ENCODE results near the gene SLC6A3. TPM values are rescaled to one million over a fixed set of nuclear protein-coding genes. Genes with fewer than 3 reads are reported as not detected.

The SLC6A3 gene
- total and polyA plus RNA-seq, 2 donors (not counting 1 experiment from before 2014, with no cell fraction given): 0.01 to 0.15 TPM

DNA sequence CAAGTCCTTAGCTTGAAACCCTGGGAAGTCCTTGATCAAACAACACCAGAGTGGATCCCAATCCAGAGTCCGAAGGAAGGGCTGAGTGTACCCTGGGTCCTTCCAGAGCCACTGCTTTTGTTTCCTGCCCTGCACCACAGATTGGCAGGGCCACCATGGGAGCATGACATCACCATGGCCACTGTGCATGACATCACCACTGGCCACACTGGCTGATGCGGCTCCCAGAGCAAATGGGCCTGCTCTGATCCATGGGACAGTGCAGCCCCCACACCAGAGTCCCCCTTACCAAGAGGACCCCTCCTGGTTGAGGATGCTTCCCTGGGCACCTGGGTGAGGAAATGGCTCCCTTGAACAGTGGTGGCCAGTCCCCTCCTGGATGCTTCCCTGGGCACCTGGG lies 9.9 kb downstream of the SLC6A3 start:
- ChIA-PET CTCF (no interaction called here), POLR2A (no interaction called here)
- H4K20me1 ChIP-seq (ENCODE audit: control insufficient read depth, insufficient read depth, low read length, poor library complexity, severe bottlenecking): no peaks in the 10 kb centered on the region
- H3K79me2 ChIP-seq (ENCODE audit: control insufficient read depth, insufficient read depth, low read length): no peaks in the 10 kb centered on the region
- TF ChIP-seq, protein P1, sequence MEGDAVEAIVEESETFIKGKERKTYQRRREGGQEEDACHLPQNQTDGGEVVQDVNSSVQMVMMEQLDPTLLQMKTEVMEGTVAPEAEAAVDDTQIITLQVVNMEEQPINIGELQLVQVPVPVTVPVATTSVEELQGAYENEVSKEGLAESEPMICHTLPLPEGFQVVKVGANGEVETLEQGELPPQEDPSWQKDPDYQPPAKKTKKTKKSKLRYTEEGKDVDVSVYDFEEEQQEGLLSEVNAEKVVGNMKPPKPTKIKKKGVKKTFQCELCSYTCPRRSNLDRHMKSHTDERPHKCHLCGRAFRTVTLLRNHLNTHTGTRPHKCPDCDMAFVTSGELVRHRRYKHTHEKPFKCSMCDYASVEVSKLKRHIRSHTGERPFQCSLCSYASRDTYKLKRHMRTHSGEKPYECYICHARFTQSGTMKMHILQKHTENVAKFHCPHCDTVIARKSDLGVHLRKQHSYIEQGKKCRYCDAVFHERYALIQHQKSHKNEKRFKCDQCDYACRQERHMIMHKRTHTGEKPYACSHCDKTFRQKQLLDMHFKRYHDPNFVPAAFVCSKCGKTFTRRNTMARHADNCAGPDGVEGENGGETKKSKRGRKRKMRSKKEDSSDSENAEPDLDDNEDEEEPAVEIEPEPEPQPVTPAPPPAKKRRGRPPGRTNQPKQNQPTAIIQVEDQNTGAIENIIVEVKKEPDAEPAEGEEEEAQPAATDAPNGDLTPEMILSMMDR (IDR thresholded peaks at IDR 0.05): no peak
- TF ChIP-seq EZH2 (IDR thresholded peaks at IDR 0.05; ENCODE audit: borderline replicate concordance, insufficient read depth, low read depth, low read length, poor library complexity, severe bottlenecking): no peak
- no peak for DNase-seq
- Mint-ChIP-seq H3K9me3 (ENCODE audit: insufficient read depth) (peaks cover 11% of the 10 kb centered on the region), H3K27me3 (peaks cover 22% of the 10 kb centered on the region), H3K4me1 (no peaks in the 10 kb centered on the region), H3K27ac (no peak overlapping the region), H3K4me3 (no peak overlapping the region)
- no peak overlapping the region for H3K27ac ChIP-seq (ENCODE audit: low read length in 2 of 2)
- ATAC-seq (ENCODE audit: low read depth): no peak
- H3K4me1 ChIP-seq (ENCODE audit: control insufficient read depth in 2 of 2, insufficient read depth in 2 of 2, low read length in 2 of 2): no peaks in the 10 kb centered on the region
- intact Hi-C loops (cut with micrococcal nuclease): no loop called here
- no peaks in the 10 kb centered on the region for H3K36me3 ChIP-seq (replicated peaks in 1 of 2; ENCODE audit: control extremely low read depth in 1 of 2, control insufficient read depth in 1 of 2, extremely low read depth in 1 of 2, insufficient read depth in 2 of 2, low read length in 1 of 2)
- no peak overlapping the region for H3K4me2 ChIP-seq (replicated peaks; ENCODE audit: low read depth, low read length, poor library complexity, severe bottlenecking)
- WGBS (ENCODE audit: insufficient coverage): 96% methylated on average over 2 of the region's 2 CpGs
- H2AFZ ChIP-seq (ENCODE audit: insufficient read depth, low read depth, low read length, poor library complexity, severe bottlenecking): no peak overlapping the region
- H3K4me3 ChIP-seq (ENCODE audit: control extremely low read depth in 1 of 5, extremely low read depth in 1 of 5, insufficient read depth in 1 of 5, low read depth in 2 of 5, low read length in 4 of 5): no peak overlapping the region
- peaks cover 0 to 34% (median 0%) of the 10 kb centered on the region in 3 donors for H3K9me3 ChIP-seq (ENCODE audit: control extremely low read depth in 1 of 3, control insufficient read depth in 2 of 3, insufficient read depth in 1 of 3, low read length in 2 of 3)
- no peak overlapping the region for H3K9ac ChIP-seq (ENCODE audit: low read length)
- H3K27me3 ChIP-seq (replicated peaks in 1 of 4; ENCODE audit: control extremely low read depth in 1 of 4, control insufficient read depth in 3 of 4, insufficient read depth in 4 of 4, low read length in 3 of 4): peaks cover 0 to 11% (median 0%) of the 10 kb centered on the region in 4 experiments

- DNase-seq (no peak), ATAC-seq (ENCODE audit: low read depth) (no peak)
- H3K4me3 Mint-ChIP-seq: no peak overlapping the region
- Histone ChIP-seq H3K27ac (ENCODE audit: low read length in 2 of 2) (no peak overlapping the region), H2AFZ (ENCODE audit: insufficient read depth, low read depth, low read length, poor library complexity, severe bottlenecking) (no peak overlapping the region), H4K20me1 (ENCODE audit: control insufficient read depth, insufficient read depth, low read length, poor library complexity, severe bottlenecking) (no peaks in the 10 kb centered on the region), H3K4me3 (ENCODE audit: control extremely low read depth in 1 of 5, extremely low read depth in 1 of 5, insufficient read depth in 1 of 5, low read depth in 2 of 5, low read length in 4 of 5) (no peak overlapping the region), H3K9me3 (ENCODE audit: control extremely low read depth in 1 of 3, control insufficient read depth in 2 of 3, insufficient read depth in 1 of 3, low read length in 2 of 3) (peaks cover 3 to 47% (median 18%) of the 10 kb centered on the region in 3 donors), H3K36me3 (replicated peaks in 1 of 2; ENCODE audit: control extremely low read depth in 1 of 2, control insufficient read depth in 1 of 2, extremely low read depth in 1 of 2, insufficient read depth in 2 of 2, low read length in 1 of 2) (no peaks in the 10 kb centered on the region), H3K9ac (ENCODE audit: low read length) (no peak overlapping the region), H3K4me1 (ENCODE audit: control insufficient read depth in 2 of 2, insufficient read depth in 2 of 2, low read length in 2 of 2) (no peaks in the 10 kb centered on the region), H3K79me2 (ENCODE audit: control insufficient read depth, insufficient read depth, low read length) (no peaks in the 10 kb centered on the region), H3K27me3 (replicated peaks in 1 of 4; ENCODE audit: control extremely low read depth in 1 of 4, control insufficient read depth in 3 of 4, insufficient read depth in 4 of 4, low read length in 3 of 4) (peaks cover 0 to 3% (median 0%) of the 10 kb centered on the region in 4 experiments), H3K4me2 (replicated peaks; ENCODE audit: low read depth, low read length, poor library complexity, severe bottlenecking) (no peak overlapping the region)
- 90% methylated on average over 15 of the region's 15 CpGs for WGBS (ENCODE audit: insufficient coverage)
- H3K27ac Mint-ChIP-seq: no peak overlapping the region
- POLR2A ChIA-PET: no interaction called here
- peaks cover 19% of the 10 kb centered on the region for H3K9me3 Mint-ChIP-seq (ENCODE audit: insufficient read depth)
- CTCF ChIA-PET: no interaction called here
- no peaks in the 10 kb centered on the region for H3K4me1 Mint-ChIP-seq
- intact Hi-C loops (cut with micrococcal nuclease): no loop called here
- peaks cover 9% of the 10 kb centered on the region for H3K27me3 Mint-ChIP-seq
- TF ChIP-seq EZH2 (IDR thresholded peaks at IDR 0.05; ENCODE audit: borderline replicate concordance, insufficient read depth, low read depth, low read length, poor library complexity, severe bottlenecking): no peak
- TF ChIP-seq, protein P1 (IDR thresholded peaks at IDR 0.05): no peak
These were observed 12.9 kb downstream of the SLC6A3 start for GRCh38 chr5:1432296-1432695.

Measured in B cell (primary cell).